Upper lobe of left lung (tissue), 6 donors: ENCODE results near the gene SHE. TPM values are rescaled to one million over a fixed set of nuclear protein-coding genes. Genes with fewer than 3 reads are reported as not detected.
A peak's percentile ranks its signal among the peaks of the same experiment; 100 is the strongest.

Source experiments
- ATAC-seq, 2 donors: fragments of 200-7000 bp; cut with Tn5 transposase; one replicate each; pipeline ENCODE4 v1.9.1; 2022; ENCODE audit warnings: mild to moderate bottlenecking in 2 of 2, moderate library complexity in 2 of 2; ENCODE audit not compliant: low FRiP score in 2 of 2
- DNase-seq, 2 donors: peaks; one replicate each; pipeline ENCODE4 v3.0.0-alpha.2; 2019 to 2020
- H3K27ac ChIP-seq, 4 donors: fragments of 200-600 bp; sonication (generic); one replicate each; pipeline ENCODE4 v1.5.1; 2016 to 2019
- H3K27me3 ChIP-seq, 4 donors: fragments of 200-600 bp; sonication (generic); one replicate each; pipeline ENCODE4 v1.5.1; 2017 to 2019
- H3K36me3 ChIP-seq, 4 donors: fragments of 200-600 bp; sonication (generic); one replicate each; pipeline ENCODE4 v1.5.1; 2016 to 2019
- H3K4me1 ChIP-seq, 4 donors: fragments of 200-600 bp; sonication (generic); one replicate each; pipeline ENCODE4 v1.5.1; 2018 to 2019
- H3K4me3 ChIP-seq, 4 donors: fragments of 200-600 bp; sonication (generic); one replicate each; pipeline ENCODE4 v1.5.1; 2017 to 2019; ENCODE audit warnings: mild to moderate bottlenecking in 2 of 4, moderate library complexity in 1 of 4
- H3K9me3 ChIP-seq, 4 donors: fragments of 200-600 bp; sonication (generic); one replicate each; pipeline ENCODE4 v1.5.1; 2018 to 2019
- EP300 ChIP-seq, 4 donors: sonication (generic); formaldehyde crosslinking; IDR thresholded peaks; one replicate each; pipeline ENCODE4 v1.5.1; 2017; ENCODE audit warnings: antibody characterized with exemption in 4 of 4, control low read depth in 2 of 4
- POLR2A ChIP-seq, 4 donors: fragments of 450-650 bp; IDR thresholded peaks; one replicate each; pipeline ENCODE4 v1.5.1; 2016 to 2017; ENCODE audit warnings: antibody characterized with exemption in 4 of 4, mild to moderate bottlenecking in 2 of 4
- POLR2AphosphoS5 ChIP-seq, 2 donors: sonication (generic); formaldehyde crosslinking; IDR thresholded peaks; one replicate each; pipeline ENCODE4 v1.5.1; 2017; ENCODE audit warnings: antibody characterized with exemption in 2 of 2
- WGBS, 2 donors: methylation state at CpG; one replicate each; pipeline ENCODE4 v1.1.5; 2017 to 2018; 5-methylcytosine and 5-hydroxymethylcytosine counted together
- total RNA-seq, 6 donors: library from RNA; depleted of rRNA in 4 of 6; stranded (reverse); fragments of >200 nt in 4 of 6; gene quantifications; one replicate each; pipeline versions ENCODE4 v1.1.0 to v1.2.1, GENCODE V29; 2016 to 2021
- TF ChIP-seq, protein P1 (sequence below), 6 experiments: fragments of 450-650 bp in 4 of 6; fragments of 200-600 bp in 2 of 6; sonication (generic) in 2 of 6; IDR thresholded peaks; one replicate each; pipeline ENCODE4 v1.5.1; 2016 to 2019; ENCODE audit warnings: antibody characterized with exemption in 6 of 6
- donor health status: DM: no; HTN: no; CAD: no; lungs with moderate emphysema.
- donor health status: DM: no; HTN: yes; CAD: no; lungs with severe emphysema.

The SHE gene
- total RNA-seq, 6 donors from 2014 or later, result 25.8 to 55.4 (median 29.5) TPM

DNA sequence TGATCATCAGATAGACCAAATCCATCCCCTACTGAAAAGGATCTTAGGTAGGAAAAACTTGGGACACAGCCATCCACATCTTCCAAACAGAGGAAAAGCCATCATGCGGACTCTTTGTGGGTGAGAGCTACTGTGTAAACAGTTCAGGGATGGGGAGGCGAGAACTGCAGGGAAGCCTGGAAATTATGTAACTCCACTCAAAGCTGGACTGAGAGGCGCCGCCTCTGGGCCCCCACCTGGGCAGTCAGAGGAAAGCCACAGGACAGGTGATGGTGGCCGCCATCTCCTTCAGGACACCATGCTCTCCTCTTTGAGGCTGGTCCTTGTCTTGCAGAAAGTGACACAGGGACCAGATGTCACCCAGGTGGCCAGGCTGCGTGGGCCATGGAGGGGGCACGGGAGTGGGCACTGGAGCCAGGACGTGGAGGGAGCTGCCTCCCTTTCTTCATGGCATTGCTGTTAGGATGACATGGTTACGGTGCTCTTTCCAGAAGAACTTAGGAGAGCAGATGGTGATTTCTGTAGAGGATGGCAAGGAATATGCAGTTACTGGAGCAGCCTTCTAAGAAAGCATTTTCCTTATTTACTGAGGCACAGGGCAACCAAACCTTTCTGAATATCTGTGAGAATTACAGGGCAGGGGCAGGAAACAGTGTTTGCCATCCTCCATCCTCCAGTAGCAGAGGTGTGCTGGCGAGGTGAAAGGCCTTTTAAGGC is 32.2 kb downstream of the SHE start:
- 69 to 77% methylated on average over 10 of the region's 10 CpGs for WGBS, 2 donors
- Histone ChIP-seq H3K27me3 (no peaks in the 10 kb centered on the region), H3K4me3 (no peak overlapping the region), H3K9me3 (no peaks in the 10 kb centered on the region), H3K27ac (no peak overlapping the region), H3K4me1 (peaks cover 7 to 25% (median 22%) of the 10 kb centered on the region in 4 donors), H3K36me3 (peaks cover 8 to 36% (median 12%) of the 10 kb centered on the region in 4 donors)
- DNase-seq (peak; percentile 49 to 72), ATAC-seq (peak; percentile 24 to 76)
- TF ChIP-seq POLR2AphosphoS5 (IDR thresholded peaks at IDR 0.05) (peak in 1 of 2 donors; percentile 4), POLR2A (IDR thresholded peaks at IDR 0.05) (no peak), EP300 (IDR thresholded peaks at IDR 0.05) (no peak)
- TF ChIP-seq, protein P1, sequence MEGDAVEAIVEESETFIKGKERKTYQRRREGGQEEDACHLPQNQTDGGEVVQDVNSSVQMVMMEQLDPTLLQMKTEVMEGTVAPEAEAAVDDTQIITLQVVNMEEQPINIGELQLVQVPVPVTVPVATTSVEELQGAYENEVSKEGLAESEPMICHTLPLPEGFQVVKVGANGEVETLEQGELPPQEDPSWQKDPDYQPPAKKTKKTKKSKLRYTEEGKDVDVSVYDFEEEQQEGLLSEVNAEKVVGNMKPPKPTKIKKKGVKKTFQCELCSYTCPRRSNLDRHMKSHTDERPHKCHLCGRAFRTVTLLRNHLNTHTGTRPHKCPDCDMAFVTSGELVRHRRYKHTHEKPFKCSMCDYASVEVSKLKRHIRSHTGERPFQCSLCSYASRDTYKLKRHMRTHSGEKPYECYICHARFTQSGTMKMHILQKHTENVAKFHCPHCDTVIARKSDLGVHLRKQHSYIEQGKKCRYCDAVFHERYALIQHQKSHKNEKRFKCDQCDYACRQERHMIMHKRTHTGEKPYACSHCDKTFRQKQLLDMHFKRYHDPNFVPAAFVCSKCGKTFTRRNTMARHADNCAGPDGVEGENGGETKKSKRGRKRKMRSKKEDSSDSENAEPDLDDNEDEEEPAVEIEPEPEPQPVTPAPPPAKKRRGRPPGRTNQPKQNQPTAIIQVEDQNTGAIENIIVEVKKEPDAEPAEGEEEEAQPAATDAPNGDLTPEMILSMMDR (IDR thresholded peaks at IDR 0.05), result peak in 2 of 6 experiments; percentile 9 to 32

GRCh38 chr1:154468535-154469250 is 33.5 kb downstream of the SHE start:
- Histone ChIP-seq H3K36me3 (peaks cover 9 to 36% (median 12%) of the 10 kb centered on the region in 4 donors), H3K27me3 (no peaks in the 10 kb centered on the region), H3K4me1 (peaks cover 3 to 29% (median 20%) of the 10 kb centered on the region in 4 donors), H3K27ac (peak overlapping the region in 1 of 4 donors; percentile 4), H3K9me3 (no peaks in the 10 kb centered on the region), H3K4me3 (no peak overlapping the region)
- DNase-seq (no peak), ATAC-seq (no peak)
- 85 to 86% methylated on average over 5 to 12 of the region's 12 CpGs for WGBS, 2 donors
- TF ChIP-seq POLR2AphosphoS5 (IDR thresholded peaks at IDR 0.05) (no peak), EP300 (IDR thresholded peaks at IDR 0.05) (no peak)
- TF ChIP-seq, protein P1 (IDR thresholded peaks at IDR 0.05), result no peak

DNA sequence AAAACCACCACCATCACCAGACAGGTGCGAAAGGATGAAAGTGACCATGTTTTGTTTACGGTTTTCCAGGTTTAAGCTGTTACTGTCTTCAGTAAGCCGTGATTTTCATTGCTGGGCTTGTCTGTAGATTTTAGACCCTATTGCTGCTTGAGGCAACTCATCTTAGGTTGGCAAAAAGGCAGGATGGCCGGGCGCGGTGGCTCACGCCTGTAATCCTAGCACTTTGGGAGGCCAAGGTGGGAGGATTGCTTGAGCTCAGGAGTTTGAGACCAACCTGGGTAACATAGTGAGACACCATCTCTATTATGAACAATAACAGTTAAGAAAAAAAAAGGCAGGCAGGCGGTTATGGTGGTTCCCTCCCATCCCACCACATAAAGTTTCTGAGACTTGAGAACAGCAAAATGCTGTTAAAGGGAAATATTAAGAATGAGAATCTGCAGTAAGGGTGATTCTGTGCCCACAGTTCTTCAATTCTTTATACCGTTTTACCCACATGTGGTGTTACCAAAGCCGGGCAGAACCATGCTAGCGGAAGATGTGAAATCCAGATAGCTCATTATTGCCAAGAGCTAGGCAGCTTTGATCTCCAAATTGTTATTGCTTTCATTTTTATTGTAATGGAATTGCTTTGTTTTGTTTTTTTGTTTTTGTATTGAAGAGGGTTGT is 34.6 kb downstream of the SHE start:
- TF ChIP-seq, protein P1 (IDR thresholded peaks at IDR 0.05), result no peak
- TF ChIP-seq POLR2AphosphoS5 (IDR thresholded peaks at IDR 0.05) (no peak), POLR2A (IDR thresholded peaks at IDR 0.05) (no peak), EP300 (IDR thresholded peaks at IDR 0.05) (no peak)
- DNase-seq, result no peak
- H3K4me1 ChIP-seq, result peaks cover 13 to 41% (median 32%) of the 10 kb centered on the region in 4 donors

GRCh38 chr1:154466921-154467417 is 35.2 kb downstream of the SHE start:
- DNase-seq (no peak), ATAC-seq (no peak)
- H3K27ac ChIP-seq, result peak overlapping the region in 1 of 4 donors; percentile 80
- H3K4me1 ChIP-seq, result peaks cover 19 to 47% (median 37%) of the 10 kb centered on the region in 4 donors
- H3K9me3 ChIP-seq, result no peaks in the 10 kb centered on the region
- WGBS, 2 donors, result 47 to 60% methylated on average over 8 of the region's 8 CpGs
- H3K27me3 ChIP-seq, result no peaks in the 10 kb centered on the region
- H3K4me3 ChIP-seq, result no peak overlapping the region
- TF ChIP-seq POLR2AphosphoS5 (IDR thresholded peaks at IDR 0.05) (no peak), EP300 (IDR thresholded peaks at IDR 0.05) (no peak), POLR2A (IDR thresholded peaks at IDR 0.05) (no peak)
- TF ChIP-seq, protein P1 (IDR thresholded peaks at IDR 0.05), result no peak
- H3K36me3 ChIP-seq, result peaks cover 9 to 32% (median 12%) of the 10 kb centered on the region in 4 donors

More for the DNA sequence above, 34.6 kb downstream of the SHE start:
- no peak for ATAC-seq
- no peaks in the 10 kb centered on the region for H3K9me3 ChIP-seq
- H3K27ac ChIP-seq, result peak overlapping the region in 1 of 4 donors; percentile 8
- H3K27me3 ChIP-seq, result no peaks in the 10 kb centered on the region
- no peak overlapping the region for H3K4me3 ChIP-seq
- H3K36me3 ChIP-seq, result peaks cover 9 to 36% (median 12%) of the 10 kb centered on the region in 4 donors
- WGBS, 2 donors, result 89 to 91% methylated on average over 11 of the region's 11 CpGs
